ENCODE data around the gene ARHGAP33. TPM values are rescaled to one million over a fixed set of nuclear protein-coding genes. Genes with fewer than 3 reads are reported as not detected.

Gene ARHGAP33
- total and polyA plus RNA-seq, 2 of the 8 experiments (the other 6 are each of a cell fraction or from before 2014, with no cell fraction given) = 6.5 to 25.2 TPM

- Histone ChIP-seq H3K27ac (ENCODE audit: low read depth, low read length) (no peak overlapping the region), H3K23ac (ENCODE audit: insufficient read length) (no peak overlapping the region), H3K9me3 (ENCODE audit: insufficient read depth in 2 of 2, low read depth in 1 of 2, low read length in 1 of 2) (no peaks in the 10 kb centered on the region), H2BK12ac (ENCODE audit: low read depth, low read length) (0 out of 2 replicates have a peak overlapping the region, but pooled peaks have one; percentile 84), H3K4me1 (replicated peaks in 1 of 4; ENCODE audit: control insufficient read depth in 3 of 4, insufficient read depth in 4 of 4, low read length in 3 of 4) (peaks cover 0 to 12% (median 4%) of the 10 kb centered on the region in 4 experiments; a peak in 6 of 7 replicates), H4K91ac (replicated peaks; ENCODE audit: insufficient read length, low read length) (peak overlapping the region; percentile 81), H3K14ac (ENCODE audit: insufficient read length) (no peak overlapping the region), H3K9ac (replicated peaks in 1 of 4; ENCODE audit: extremely low read depth in 1 of 4, low read depth in 3 of 4, low read length in 3 of 4) (peak overlapping the region in 1 of 4 experiments; percentile 71; a peak in 2 of 7 replicates), H2BK20ac (ENCODE audit: low read length) (no peak overlapping the region), H2BK120ac (replicated peaks; ENCODE audit: low read depth, low read length) (no peak overlapping the region), H3K27me3 (replicated peaks in 1 of 4; ENCODE audit: control insufficient read depth in 3 of 4, extremely low read depth in 1 of 4, insufficient read depth in 3 of 4, low read length in 3 of 4) (no peaks in the 10 kb centered on the region; a peak in 1 of 7 replicates), H3K36me3 (ENCODE audit: control insufficient read depth in 2 of 4, insufficient read depth in 4 of 4, low read length in 3 of 4) (no peaks in the 10 kb centered on the region), H3K4me3 (ENCODE audit: extremely low read depth in 1 of 4, insufficient read depth in 2 of 4, low read depth in 3 of 4, low read length in 4 of 4) (peak overlapping the region; percentile 42 to 72 (median 66)), H3K79me1 (ENCODE audit: low read depth, low read length) (no peaks in the 10 kb centered on the region), H3K4ac (replicated peaks; ENCODE audit: insufficient read length, low read depth, low read length) (peak overlapping the region; percentile 69), H4K8ac (ENCODE audit: extremely low read depth, insufficient read depth, low read length) (peak overlapping the region; percentile 58; the same call in 1 of the 2 replicates), H3K56ac (replicated peaks; ENCODE audit: insufficient read length, low read depth, low read length) (peak overlapping the region; percentile 77), H2AFZ (ENCODE audit: low read length) (peak overlapping the region; percentile 50; the same call in 1 of the 2 replicates), H2BK15ac (ENCODE audit: low read length) (peak overlapping the region; percentile 95; the same call in 1 of the 2 replicates), H4K5ac (ENCODE audit: insufficient read length, low read depth, low read length) (peak overlapping the region; percentile 29), H3K23me2 (ENCODE audit: low read depth, low read length) (peaks cover 11% of the 10 kb centered on the region), H2BK5ac (ENCODE audit: low read depth, low read length) (no peak overlapping the region; the same call in 1 of the 2 replicates), H3K18ac (ENCODE audit: extremely low read depth, low read length) (peak overlapping the region; percentile 87), H3K79me2 (ENCODE audit: control insufficient read depth in 1 of 2, insufficient read depth in 2 of 2, low read length in 2 of 2) (no peaks in the 10 kb centered on the region), H3K4me2 (ENCODE audit: insufficient read depth in 1 of 2, low read depth in 2 of 2, low read length in 2 of 2) (peak overlapping the region; percentile 67 to 85), H2AK5ac (ENCODE audit: low read depth, low read length) (no peak overlapping the region), H4K20me1 (replicated peaks in 1 of 2; ENCODE audit: control insufficient read depth in 1 of 2, insufficient read depth in 2 of 2, low read length in 2 of 2) (peaks cover 0 to 12% of the 10 kb centered on the region in 2 experiments)
- 4% methylated on average over 23 of the region's 45 CpGs; no CpG with 5 or more reads in 1 of the 2 experiments for WGBS, 2 experiments (ENCODE audit: extremely low coverage in 1 of 2, insufficient coverage in 1 of 2, insufficient read length in 1 of 2, insufficient replicate concordance in 2 of 2, low coverage in 1 of 2, low lambda C conversion rate in 2 of 2, missing lambda C conversion rate in 1 of 2)
- FAIRE-seq (no peak), DNase-seq (ENCODE audit: low read depth in 1 of 2, low spot score in 2 of 2) (peak; percentile 75 to 91)
- ChIA-PET CTCF (ENCODE audit: partially characterized antibody) (interaction anchor here (0.6 to 1.6 kb wide), 15 partner anchors 16 to 156 kb away, joined by 3 to 7 read pairs (median 3); no protein-coding TSS in a partner anchor), POLR2A (ENCODE audit: partially characterized antibody) (interaction anchor here (0.8 to 1.8 kb wide), 8 partner anchors 8 to 54 kb away, joined by 3 to 7 read pairs (median 4); partner anchors contain the start of genes PSENEN and U2AF1L4)
- no peak; the same call in 1 of the 2 replicates for TF ChIP-seq RBBP5 (IDR thresholded peaks at IDR 0.05; ENCODE audit: borderline replicate concordance, low read depth, low read length)
- peak; percentile 48 for TF ChIP-seq KDM4A (IDR thresholded peaks at IDR 0.05; ENCODE audit: low read depth, low read length, severe bottlenecking)
- no peak for TF ChIP-seq CBX5 (IDR thresholded peaks at IDR 0.05; ENCODE audit: low read depth, low read length)
- no peak for TF ChIP-seq RFX5 (IDR thresholded peaks at IDR 0.05; ENCODE audit: borderline replicate concordance, low read depth, low read length)
- TF ChIP-seq EZH2 (IDR thresholded peaks at IDR 0.05; ENCODE audit: low read depth, low read length, severe bottlenecking) = peak; percentile 23
- no peak for TF ChIP-seq CBX8 (IDR thresholded peaks at IDR 0.05; ENCODE audit: borderline replicate concordance, low read depth, low read length)
- peak; percentile 73 for TF ChIP-seq MAX (IDR thresholded peaks at IDR 0.05)
- no peak for TF ChIP-seq SRF (IDR thresholded peaks at IDR 0.05; ENCODE audit: low read depth, low read length)
These were observed 9.4 kb downstream of the ARHGAP33 start for GRCh38 chr19:35784503-35785338.
